GM18526 (cell line): ENCODE data around the gene SLC7A4.

ENCODE experiments used
- POLR2A ChIP-seq: IDR thresholded peaks from 3 replicates; pipeline ENCODE4 v1.6.1; 2011; ENCODE audit not compliant: insufficient read length; ENCODE audit errors: extremely low read depth

Gene SLC7A4

GRCh38 chr22:21045585-21046294, 13.4 kb upstream of the SLC7A4 start, which contains the start of gene LRRC74B:
LRRC74B (plus strand) TSS chr22:21045946; CDS start chr22:21045987, 41 bp downstream.
- no peak for TF ChIP-seq POLR2A

GRCh38 chr22:21044931-21045584, 12.7 kb upstream of the SLC7A4 start:
- no peak for TF ChIP-seq POLR2A

GRCh38 chr22:21043860-21044535, 11.6 kb upstream of the SLC7A4 start:
- no peak for TF ChIP-seq POLR2A

GRCh38 chr22:21042978-21043859, 10.9 kb upstream of the SLC7A4 start:
- TF ChIP-seq POLR2A = no peak

GRCh38 chr22:21041937-21042336, 9.6 kb upstream of the SLC7A4 start:
- no peak for TF ChIP-seq POLR2A

GRCh38 chr22:21038405-21038804, 6.0 kb upstream of the SLC7A4 start:
- TF ChIP-seq POLR2A = no peak

GRCh38 chr22:21034989-21035388, 2.6 kb upstream of the SLC7A4 start:
- no peak for TF ChIP-seq POLR2A

GRCh38 chr22:21033895-21034294, 1.5 kb upstream of the SLC7A4 start:
- TF ChIP-seq POLR2A = no peak

GRCh38 chr22:21032868-21033688, 717 bp upstream of the SLC7A4 start:
- no peak for TF ChIP-seq POLR2A

GRCh38 chr22:21031545-21032036, 770 bp downstream of the SLC7A4 start:
- TF ChIP-seq POLR2A = no peak

GRCh38 chr22:21030621-21031544, 1.5 kb downstream of the SLC7A4 start:
- TF ChIP-seq POLR2A = no peak

- TF ChIP-seq POLR2A = no peak
Measured at GRCh38 chr22:21030032-21030431, 2.3 kb downstream of the SLC7A4 start.

- TF ChIP-seq POLR2A = no peak
Measured at GRCh38 chr22:21029486-21030025, 2.8 kb downstream of the SLC7A4 start.
